CD14-positive monocyte (primary cell): ENCODE results near the gene SETBP1. TPM values are rescaled to one million over a fixed set of nuclear protein-coding genes. Genes with fewer than 3 reads are reported as not detected.
A peak's percentile ranks its signal among the peaks of the same experiment; 100 is the strongest.

Experiments used
- DNase-seq, 3 donors: peaks; one replicate each; pipeline ENCODE4 v3.0.0-alpha.2; 2011 to 2022
- H2AFZ ChIP-seq: 2 replicates; pipeline ENCODE4 v1.6.0; 2012; ENCODE audit warnings: mild to moderate bottlenecking, low read depth, low read length, inconsistent platforms; ENCODE audit not compliant: insufficient read depth, poor library complexity, severe bottlenecking
- H3K27ac ChIP-seq, 2 donors: 1 replicate in 1 of 2; 2 replicates in 1 of 2; pipeline ENCODE4 v1.5.1; 2012 to 2013; ENCODE audit warnings: low read length in 2 of 2, control low read depth in 1 of 2, inconsistent platforms in 1 of 2, low read depth in 1 of 2, mild to moderate bottlenecking in 1 of 2
- H3K27me3 ChIP-seq, 2 donors: one replicate each; pipeline versions ENCODE4 v1.6.0 to v1.6.1; 2011 to 2013; ENCODE audit warnings: low read length in 2 of 2; ENCODE audit not compliant: control insufficient read depth in 2 of 2, insufficient read depth in 2 of 2
- H3K36me3 ChIP-seq, 2 donors: replicated peaks in 1 of 2; 1 replicate in 1 of 2; 2 replicates in 1 of 2; pipeline versions ENCODE4 v1.5.1 to v1.6.1; 2012 to 2013; ENCODE audit warnings: low read length in 2 of 2, control low read depth in 1 of 2, inconsistent platforms in 1 of 2, mild to moderate bottlenecking in 1 of 2; ENCODE audit not compliant: insufficient read depth in 2 of 2, control insufficient read depth in 1 of 2
- H3K4me1 ChIP-seq, 2 donors: 1 replicate in 1 of 2; 2 replicates in 1 of 2; pipeline versions ENCODE4 v1.5.1 to v1.6.1; 2012 to 2013; ENCODE audit warnings: low read length in 2 of 2, control low read depth in 1 of 2, inconsistent platforms in 1 of 2, mild to moderate bottlenecking in 1 of 2, moderate library complexity in 1 of 2; ENCODE audit not compliant: insufficient read depth in 2 of 2, control insufficient read depth in 1 of 2
- H3K4me2 ChIP-seq: replicated peaks from 2 replicates; pipeline ENCODE3; 2012; ENCODE audit warnings: low read length, moderate library complexity, mild to moderate bottlenecking; ENCODE audit not compliant: poor library complexity, severe bottlenecking; ENCODE audit errors: extremely low read depth
- H3K4me3 ChIP-seq, 3 experiments: fragments of 200-600 bp in 1 of 3; sonication (generic) in 1 of 3; replicated peaks in 1 of 3; 1 replicate in 2 of 3; 2 replicates in 1 of 3; pipeline ENCODE4 v1.5.1; 2011 to 2013; ENCODE audit warnings: low read length in 3 of 3, mild to moderate bottlenecking in 3 of 3, control low read depth in 2 of 3, low read depth in 2 of 3, inconsistent platforms in 1 of 3, moderate library complexity in 1 of 3
- H3K79me2 ChIP-seq: 2 replicates; pipeline ENCODE4 v1.6.0; 2012; ENCODE audit warnings: mild to moderate bottlenecking, control low read depth, inconsistent platforms, low read length, moderate library complexity; ENCODE audit not compliant: insufficient read depth
- H3K9ac ChIP-seq: 2 replicates; pipeline ENCODE4 v1.6.0; 2017; ENCODE audit warnings: low read length, mild to moderate bottlenecking; ENCODE audit not compliant: insufficient read depth, poor library complexity, severe bottlenecking
- H3K9me3 ChIP-seq, 2 donors: replicated peaks in 1 of 2; 1 replicate in 1 of 2; 2 replicates in 1 of 2; pipeline versions ENCODE4 v1.5.1 to v1.6.1; 2012 to 2013; ENCODE audit warnings: low read length in 2 of 2, control low read depth in 1 of 2; ENCODE audit not compliant: control insufficient read depth in 1 of 2, insufficient read depth in 1 of 2
- H4K20me1 ChIP-seq: 2 replicates; pipeline ENCODE4 v1.6.0; 2012; ENCODE audit warnings: mild to moderate bottlenecking, low read length, control low read depth, moderate library complexity; ENCODE audit not compliant: insufficient read depth
- H3K27ac Mint-ChIP-seq, 7 donors: one replicate each; pipeline ENCODE4 v1.8.0; 2020; ENCODE audit warnings: mild to moderate bottlenecking in 7 of 7, mixed read lengths in 7 of 7, moderate library complexity in 6 of 7, inconsistent platforms in 2 of 7
- H3K27me3 Mint-ChIP-seq, 3 donors: one replicate each; pipeline ENCODE4 v1.8.0; 2021 to 2022; ENCODE audit warnings: low read depth in 3 of 3, mild to moderate bottlenecking in 3 of 3, mixed read lengths in 3 of 3, moderate library complexity in 3 of 3, inconsistent platforms in 1 of 3
- H3K36me3 Mint-ChIP-seq, 2 donors: one replicate each; pipeline ENCODE4 v1.8.0; 2020; ENCODE audit warnings: mixed read lengths in 2 of 2, inconsistent platforms in 1 of 2, mild to moderate bottlenecking in 1 of 2
- H3K4me1 Mint-ChIP-seq: one replicate; pipeline ENCODE4 v1.8.0; 2020; ENCODE audit warnings: mild to moderate bottlenecking, mixed read lengths
- H3K4me3 Mint-ChIP-seq, 2 donors: one replicate each; pipeline ENCODE4 v1.8.0; 2020; ENCODE audit warnings: mild to moderate bottlenecking in 2 of 2, mixed read lengths in 2 of 2, moderate library complexity in 1 of 2
- H3K9me3 Mint-ChIP-seq, 7 donors: one replicate each; pipeline ENCODE4 v1.8.0; 2020 to 2022; ENCODE audit warnings: mixed read lengths in 7 of 7, mild to moderate bottlenecking in 6 of 7, moderate library complexity in 6 of 7, inconsistent platforms in 2 of 7
- CTCF ChIP-seq: fragments of 200-600 bp; IDR thresholded peaks from one replicate; pipeline ENCODE4 v1.8.0; 2022; ENCODE audit warnings: antibody characterized with exemption, mild to moderate bottlenecking
- WGBS: methylation state at CpG from one replicate; pipeline ENCODE4 v1.1.5; 2013; ENCODE audit warnings: missing lambda C conversion rate; ENCODE audit not compliant: insufficient coverage; 5-methylcytosine and 5-hydroxymethylcytosine counted together
- intact Hi-C, 2 donors: fragments of 100-400 bp; cut with micrococcal nuclease; formaldehyde crosslinking; loops; one replicate each; pipeline versions ENCODE4 v1.15.0 to v1.15.1; 2023
- polyA plus RNA-seq, 3 donors: library from polyadenylated mRNA; depleted of rRNA in 1 of 3; unstranded in 2 of 3; stranded (reverse) in 1 of 3; fragments of 300-500 nt in 2 of 3; fragments of >200 nt in 1 of 3; fragmentation: Illumina TruSeq in 2 of 3; gene quantifications; 1 replicate in 2 of 3; 2 replicates in 1 of 3; pipeline ENCODE4 v1.2.3, GENCODE V29; 2012 to 2021

Gene SETBP1
- polyA plus RNA-seq, 3 donors, result 0.01 to 1.2 TPM; not detected in 1

DNA sequence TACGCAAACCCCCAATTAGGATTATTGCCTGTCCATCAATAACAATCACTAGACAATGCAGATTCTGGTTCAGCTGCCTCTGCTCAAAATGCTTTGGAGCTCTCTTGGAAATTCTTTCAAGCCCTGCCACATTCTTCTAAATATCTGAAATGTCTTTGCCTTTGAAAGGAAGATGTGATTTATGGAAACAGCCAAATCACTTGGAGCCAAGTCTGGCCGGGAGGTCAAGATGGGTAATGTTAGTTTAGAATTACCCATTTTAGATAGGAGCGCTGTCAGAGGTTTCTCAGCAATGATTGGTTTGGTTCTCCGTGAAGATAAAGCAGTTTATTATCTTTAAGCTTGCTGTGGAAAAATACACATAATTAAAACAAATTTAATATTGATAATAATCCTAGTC lies 306.7 kb downstream of the SETBP1 start:
- Histone ChIP-seq H3K27ac (peak overlapping the region in 1 of 2 donors; percentile 41), H4K20me1 (no peaks in the 10 kb centered on the region), H3K36me3 (no peaks in the 10 kb centered on the region), H3K79me2 (no peaks in the 10 kb centered on the region), H2AFZ (no peak overlapping the region), H3K27me3 (no peaks in the 10 kb centered on the region), H3K4me1 (peaks cover 16 to 20% of the 10 kb centered on the region in 2 donors), H3K9ac (no peak overlapping the region), H3K4me3 (no peak overlapping the region), H3K4me2 (peak overlapping the region; percentile 6), H3K9me3 (no peaks in the 10 kb centered on the region)
- Mint-ChIP-seq H3K27me3 (no peaks in the 10 kb centered on the region), H3K4me1 (peaks cover 18% of the 10 kb centered on the region), H3K9me3 (peaks cover 0 to 7% (median 5%) of the 10 kb centered on the region in 7 donors), H3K27ac (peak overlapping the region in 1 of 7 donors; percentile 61), H3K36me3 (peaks cover 0 to 3% of the 10 kb centered on the region in 2 donors), H3K4me3 (no peak overlapping the region)
- no peak for TF ChIP-seq CTCF
- 100% methylated on average over 2 of the region's 4 CpGs for WGBS
- intact Hi-C loops, result no loop called here
- DNase-seq, result no peak

- H2AFZ ChIP-seq, result no peak overlapping the region
- no peak for DNase-seq
- no peak overlapping the region for H3K4me3 ChIP-seq
- no peaks in the 10 kb centered on the region for H3K9me3 ChIP-seq
- no peak overlapping the region for H3K4me2 ChIP-seq
- no peaks in the 10 kb centered on the region for H3K79me2 ChIP-seq
- H3K36me3 ChIP-seq, result no peaks in the 10 kb centered on the region
- intact Hi-C loops, result no loop called here
- no peaks in the 10 kb centered on the region for H3K27me3 ChIP-seq
- peaks cover 16 to 20% of the 10 kb centered on the region in 2 donors for H3K4me1 ChIP-seq
- Mint-ChIP-seq H3K27me3 (no peaks in the 10 kb centered on the region), H3K4me1 (peaks cover 18% of the 10 kb centered on the region), H3K4me3 (no peak overlapping the region), H3K27ac (no peak overlapping the region), H3K36me3 (peaks cover 0 to 3% of the 10 kb centered on the region in 2 donors), H3K9me3 (peaks cover 0 to 7% (median 5%) of the 10 kb centered on the region in 7 donors)
- no peaks in the 10 kb centered on the region for H4K20me1 ChIP-seq
- no peak overlapping the region for H3K9ac ChIP-seq
- no CpG with 5 or more reads among the region's 1 CpG for WGBS
- no peak overlapping the region for H3K27ac ChIP-seq
- TF ChIP-seq CTCF, result no peak
Measured at GRCh38 chr18:44988821-44989587, 308.3 kb downstream of the SETBP1 start.
